ENCODE measurements around the gene ARHGEF7.

ARHGEF7 gene

GRCh38 chr13:111210091-111210490, 95.0 kb downstream of the ARHGEF7 start:
- DNase-seq (ENCODE audit: low spot score) = no peak
- no peak for TF ChIP-seq CTCF (IDR thresholded peaks at IDR 0.05)
- H3K27ac ChIP-seq = peak overlapping the region; percentile 58 to 68
- H3K4me3 ChIP-seq = peak overlapping the region; percentile 26

GRCh38 chr13:111210544-111211469, 95.7 kb downstream of the ARHGEF7 start:
- peak; percentile 76 for DNase-seq (ENCODE audit: low spot score)
- Histone ChIP-seq H3K27ac (peak overlapping the region; percentile 58 to 68), H3K4me3 (peak overlapping the region; percentile 26)
- TF ChIP-seq CTCF (IDR thresholded peaks at IDR 0.05) = no peak

GRCh38 chr13:111211789-111212516, 96.8 kb downstream of the ARHGEF7 start:
- peak overlapping the region; percentile 58 to 71 for H3K27ac ChIP-seq
- DNase-seq (ENCODE audit: low spot score) = peak; percentile 36
- peak overlapping the region; percentile 37 for H3K4me3 ChIP-seq
- TF ChIP-seq CTCF (IDR thresholded peaks at IDR 0.05) = no peak

- TF ChIP-seq CTCF (IDR thresholded peaks at IDR 0.05) = no peak
- Histone ChIP-seq H3K27ac (peak overlapping the region; percentile 58 to 71), H3K4me3 (peak overlapping the region; percentile 37)
- DNase-seq (ENCODE audit: low spot score) = peak; percentile 31
Measured at GRCh38 chr13:111212517-111212873, 97.4 kb downstream of the ARHGEF7 start.

GRCh38 chr13:111213964-111214726, 99.0 kb downstream of the ARHGEF7 start:
- no peak for DNase-seq (ENCODE audit: low spot score)
- Histone ChIP-seq H3K27ac (peak overlapping the region; percentile 34 to 71), H3K4me3 (no peak overlapping the region)
- no peak for TF ChIP-seq CTCF (IDR thresholded peaks at IDR 0.05)

GRCh38 chr13:111215081-111216047, 100.3 kb downstream of the ARHGEF7 start:
- H3K27ac ChIP-seq = peak overlapping the region; percentile 44 to 83
- no peak overlapping the region for H3K4me3 ChIP-seq
- DNase-seq (ENCODE audit: low spot score) = no peak
- no peak for TF ChIP-seq CTCF (IDR thresholded peaks at IDR 0.05)
